Neural cell (in vitro differentiated cells): ENCODE data around the gene LDB3. TPM values are rescaled to one million over a fixed set of nuclear protein-coding genes. Genes with fewer than 3 reads are reported as not detected.

ENCODE experiments used
- H2AFZ ChIP-seq: fragments of 200-600, 300-800 bp; sonication (generic), shearing (Covaris generic); 2 replicates; pipeline ENCODE4 v1.6.0; 2014; ENCODE audit warnings: low read depth, mild to moderate bottlenecking, antibody characterized with exemption, low read length, moderate library complexity
- H3F3A ChIP-seq: fragments of 200-600 bp; shearing (Covaris generic); 2 replicates; pipeline ENCODE4 v1.6.1; 2016; ENCODE audit warnings: mild to moderate bottlenecking, moderate library complexity, mixed read lengths, antibody characterized with exemption, low read length; ENCODE audit not compliant: insufficient read depth, poor library complexity, severe bottlenecking
- H3K27ac ChIP-seq: fragments of 200-600, 300-800 bp; sonication (generic), shearing (Covaris generic); 2 replicates; pipeline ENCODE4 v1.5.1; 2014; ENCODE audit warnings: mild to moderate bottlenecking, low read length, moderate library complexity
- H3K27me3 ChIP-seq: fragments of 300-800, 200-600 bp; sonication (generic), shearing (Covaris generic); 2 replicates; pipeline ENCODE4 v1.6.0; 2014; ENCODE audit warnings: mild to moderate bottlenecking, low read depth, low read length, moderate library complexity; ENCODE audit not compliant: insufficient read depth
- H3K36me3 ChIP-seq: fragments of 300-800, 200-600 bp; sonication (generic), shearing (Covaris generic); 2 replicates; pipeline ENCODE4 v1.5.1; 2014; ENCODE audit warnings: mild to moderate bottlenecking, antibody characterized with exemption, low read length, moderate library complexity; ENCODE audit not compliant: insufficient read depth
- H3K4me2 ChIP-seq: fragments of 300-800, 200-600 bp; sonication (generic), shearing (Covaris generic); 2 replicates; pipeline ENCODE4 v1.6.0; 2014; ENCODE audit warnings: mild to moderate bottlenecking, low read length
- H3K4me3 ChIP-seq: fragments of 300-800, 200-600 bp; sonication (generic), shearing (Covaris generic); 2 replicates; pipeline ENCODE4 v1.5.1; 2014; ENCODE audit warnings: mild to moderate bottlenecking, low read length, moderate library complexity
- H3K79me2 ChIP-seq: fragments of 200-600 bp; shearing (Covaris generic); replicated peaks from 2 replicates; pipeline ENCODE4 v1.6.0; 2014; ENCODE audit warnings: mild to moderate bottlenecking, low read length, moderate library complexity; ENCODE audit not compliant: insufficient read depth
- H3K9ac ChIP-seq: fragments of 300-800, 200-600 bp; sonication (generic), shearing (Covaris generic); 2 replicates; pipeline ENCODE4 v1.6.1; 2016; ENCODE audit warnings: mild to moderate bottlenecking, low read length, mixed read lengths
- H3K9me2 ChIP-seq: fragments of 200-600 bp; shearing (Covaris generic); 2 replicates; pipeline ENCODE4 v1.6.1; 2016; ENCODE audit warnings: mild to moderate bottlenecking, low read length, mixed read lengths; ENCODE audit not compliant: insufficient read depth
- H3K9me3 ChIP-seq: fragments of 200-600, 300-800 bp; sonication (generic), shearing (Covaris generic); 2 replicates; pipeline ENCODE4 v1.6.1; 2016; ENCODE audit warnings: mild to moderate bottlenecking, mixed run types, low read length, moderate library complexity, mixed read lengths
- H4K20me1 ChIP-seq: fragments of 200-600 bp; shearing (Covaris generic); 2 replicates; pipeline ENCODE4 v1.6.1; 2016; ENCODE audit warnings: mild to moderate bottlenecking, mixed run types; ENCODE audit not compliant: insufficient read depth
- EP300 ChIP-seq: fragments of 450-650 bp; conservative IDR thresholded peaks from 2 replicates; pipeline ENCODE4 v1.6.1; 2014; ENCODE audit warnings: antibody characterized with exemption, mild to moderate bottlenecking, moderate library complexity; ENCODE audit not compliant: poor library complexity, severe bottlenecking
- EZH2 ChIP-seq: fragments of 200-600, 300-800 bp; shearing (Covaris generic), sonication (generic); IDR thresholded peaks from 2 replicates; pipeline ENCODE4 v1.6.1; 2014; ENCODE audit warnings: antibody characterized with exemption, low read length, borderline replicate concordance, mild to moderate bottlenecking; ENCODE audit not compliant: insufficient read depth, poor library complexity, severe bottlenecking
- MXI1 ChIP-seq: fragments of 450-650 bp; conservative IDR thresholded peaks from 2 replicates; pipeline ENCODE4 v1.6.1; 2014; ENCODE audit warnings: antibody characterized with exemption, mild to moderate bottlenecking; ENCODE audit not compliant: poor library complexity, severe bottlenecking
- POLR2AphosphoS5 ChIP-seq: IDR thresholded peaks from 2 replicates; pipeline ENCODE4 v1.6.1; 2012
- RAD21 ChIP-seq: fragments of 450-650 bp; conservative IDR thresholded peaks from 2 replicates; pipeline ENCODE4 v1.6.1; 2014; ENCODE audit warnings: antibody characterized with exemption, mild to moderate bottlenecking, moderate library complexity
- SMC3 ChIP-seq: fragments of 450-650 bp; conservative IDR thresholded peaks from 2 replicates; pipeline ENCODE4 v1.6.1; 2014; ENCODE audit warnings: antibody characterized with exemption, mild to moderate bottlenecking, moderate library complexity; ENCODE audit not compliant: poor library complexity
- TAF1 ChIP-seq: IDR thresholded peaks from 2 replicates; pipeline ENCODE4 v1.6.1; 2012; ENCODE audit warnings: low read depth
- polyA plus RNA-seq: library from polyadenylated mRNA; depleted of rRNA; stranded (reverse); fragments of >200 nt; gene quantifications from 2 replicates; pipeline ENCODE4 v1.2.3, GENCODE V29; 2014
- TF ChIP-seq, protein P1 (sequence below): IDR thresholded peaks from 2 replicates; pipeline ENCODE4 v1.6.1; 2012; ENCODE audit warnings: borderline replicate concordance
- TF ChIP-seq, protein P2 (sequence below): fragments of 450-650 bp; IDR thresholded peaks from 2 replicates; pipeline ENCODE4 v1.5.1; 2014; ENCODE audit warnings: antibody characterized with exemption, mild to moderate bottlenecking, moderate library complexity; ENCODE audit not compliant: poor library complexity, severe bottlenecking

The LDB3 gene
- polyA plus RNA-seq, 1 donor from 2014 or later = 0.12 TPM

DNA sequence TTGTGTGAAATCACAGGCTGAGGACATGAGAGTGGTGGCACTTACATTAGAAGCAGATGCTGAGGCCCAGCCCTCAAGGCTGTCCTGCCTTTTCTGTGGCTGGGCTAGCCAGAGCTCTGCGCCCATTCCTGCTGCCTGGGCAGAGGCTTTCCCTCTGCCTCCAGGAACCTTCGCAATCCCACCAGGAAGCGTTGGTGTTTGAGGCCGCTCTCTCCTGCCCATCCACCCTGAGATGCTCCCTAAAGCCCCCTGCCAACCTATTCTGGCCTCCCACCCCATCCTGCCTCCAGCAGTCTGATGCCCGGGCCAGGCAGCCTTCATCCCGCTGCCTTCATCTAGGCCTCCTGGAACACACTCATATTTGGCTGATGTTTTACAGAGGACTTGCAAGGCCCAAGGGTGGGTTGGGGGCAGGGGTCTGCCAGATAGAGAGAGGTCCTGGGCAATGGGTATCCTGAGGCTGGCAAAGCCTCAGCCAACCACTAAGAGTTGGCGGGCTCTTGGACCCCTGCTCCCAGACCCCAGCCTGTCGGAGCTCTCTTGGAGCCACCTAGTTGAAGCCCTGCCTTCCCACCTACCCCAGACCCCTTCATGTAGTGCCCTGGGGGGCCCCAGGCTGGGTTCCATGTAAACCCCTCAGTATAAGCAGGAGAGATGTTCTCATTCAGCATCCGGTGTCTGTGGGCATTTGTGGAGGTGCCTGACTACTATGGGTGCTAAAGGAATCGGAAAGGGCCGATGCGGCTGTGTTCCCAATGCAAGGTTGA is 32.7 kb downstream of the LDB3 start:
- Histone ChIP-seq H3K27ac (no peak overlapping the region), H3F3A (no peaks in the 10 kb centered on the region), H3K27me3 (no peaks in the 10 kb centered on the region), H3K36me3 (no peaks in the 10 kb centered on the region), H3K9me3 (no peaks in the 10 kb centered on the region), H3K4me3 (no peak overlapping the region), H3K4me2 (no peak overlapping the region), H3K79me2 (no peaks in the 10 kb centered on the region), H2AFZ (no peak overlapping the region), H3K9ac (no peak overlapping the region), H3K9me2 (no peaks in the 10 kb centered on the region), H4K20me1 (no peaks in the 10 kb centered on the region)
- TF ChIP-seq, protein P1, sequence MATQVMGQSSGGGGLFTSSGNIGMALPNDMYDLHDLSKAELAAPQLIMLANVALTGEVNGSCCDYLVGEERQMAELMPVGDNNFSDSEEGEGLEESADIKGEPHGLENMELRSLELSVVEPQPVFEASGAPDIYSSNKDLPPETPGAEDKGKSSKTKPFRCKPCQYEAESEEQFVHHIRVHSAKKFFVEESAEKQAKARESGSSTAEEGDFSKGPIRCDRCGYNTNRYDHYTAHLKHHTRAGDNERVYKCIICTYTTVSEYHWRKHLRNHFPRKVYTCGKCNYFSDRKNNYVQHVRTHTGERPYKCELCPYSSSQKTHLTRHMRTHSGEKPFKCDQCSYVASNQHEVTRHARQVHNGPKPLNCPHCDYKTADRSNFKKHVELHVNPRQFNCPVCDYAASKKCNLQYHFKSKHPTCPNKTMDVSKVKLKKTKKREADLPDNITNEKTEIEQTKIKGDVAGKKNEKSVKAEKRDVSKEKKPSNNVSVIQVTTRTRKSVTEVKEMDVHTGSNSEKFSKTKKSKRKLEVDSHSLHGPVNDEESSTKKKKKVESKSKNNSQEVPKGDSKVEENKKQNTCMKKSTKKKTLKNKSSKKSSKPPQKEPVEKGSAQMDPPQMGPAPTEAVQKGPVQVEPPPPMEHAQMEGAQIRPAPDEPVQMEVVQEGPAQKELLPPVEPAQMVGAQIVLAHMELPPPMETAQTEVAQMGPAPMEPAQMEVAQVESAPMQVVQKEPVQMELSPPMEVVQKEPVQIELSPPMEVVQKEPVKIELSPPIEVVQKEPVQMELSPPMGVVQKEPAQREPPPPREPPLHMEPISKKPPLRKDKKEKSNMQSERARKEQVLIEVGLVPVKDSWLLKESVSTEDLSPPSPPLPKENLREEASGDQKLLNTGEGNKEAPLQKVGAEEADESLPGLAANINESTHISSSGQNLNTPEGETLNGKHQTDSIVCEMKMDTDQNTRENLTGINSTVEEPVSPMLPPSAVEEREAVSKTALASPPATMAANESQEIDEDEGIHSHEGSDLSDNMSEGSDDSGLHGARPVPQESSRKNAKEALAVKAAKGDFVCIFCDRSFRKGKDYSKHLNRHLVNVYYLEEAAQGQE = no peak
- TF ChIP-seq, protein P2, sequence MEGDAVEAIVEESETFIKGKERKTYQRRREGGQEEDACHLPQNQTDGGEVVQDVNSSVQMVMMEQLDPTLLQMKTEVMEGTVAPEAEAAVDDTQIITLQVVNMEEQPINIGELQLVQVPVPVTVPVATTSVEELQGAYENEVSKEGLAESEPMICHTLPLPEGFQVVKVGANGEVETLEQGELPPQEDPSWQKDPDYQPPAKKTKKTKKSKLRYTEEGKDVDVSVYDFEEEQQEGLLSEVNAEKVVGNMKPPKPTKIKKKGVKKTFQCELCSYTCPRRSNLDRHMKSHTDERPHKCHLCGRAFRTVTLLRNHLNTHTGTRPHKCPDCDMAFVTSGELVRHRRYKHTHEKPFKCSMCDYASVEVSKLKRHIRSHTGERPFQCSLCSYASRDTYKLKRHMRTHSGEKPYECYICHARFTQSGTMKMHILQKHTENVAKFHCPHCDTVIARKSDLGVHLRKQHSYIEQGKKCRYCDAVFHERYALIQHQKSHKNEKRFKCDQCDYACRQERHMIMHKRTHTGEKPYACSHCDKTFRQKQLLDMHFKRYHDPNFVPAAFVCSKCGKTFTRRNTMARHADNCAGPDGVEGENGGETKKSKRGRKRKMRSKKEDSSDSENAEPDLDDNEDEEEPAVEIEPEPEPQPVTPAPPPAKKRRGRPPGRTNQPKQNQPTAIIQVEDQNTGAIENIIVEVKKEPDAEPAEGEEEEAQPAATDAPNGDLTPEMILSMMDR = no peak
- TF ChIP-seq SMC3 = no peak
- no peak for TF ChIP-seq EZH2
- no peak for TF ChIP-seq RAD21
- no peak for TF ChIP-seq POLR2AphosphoS5
- TF ChIP-seq TAF1 = no peak
- no peak for TF ChIP-seq EP300
- TF ChIP-seq MXI1 = no peak

DNA sequence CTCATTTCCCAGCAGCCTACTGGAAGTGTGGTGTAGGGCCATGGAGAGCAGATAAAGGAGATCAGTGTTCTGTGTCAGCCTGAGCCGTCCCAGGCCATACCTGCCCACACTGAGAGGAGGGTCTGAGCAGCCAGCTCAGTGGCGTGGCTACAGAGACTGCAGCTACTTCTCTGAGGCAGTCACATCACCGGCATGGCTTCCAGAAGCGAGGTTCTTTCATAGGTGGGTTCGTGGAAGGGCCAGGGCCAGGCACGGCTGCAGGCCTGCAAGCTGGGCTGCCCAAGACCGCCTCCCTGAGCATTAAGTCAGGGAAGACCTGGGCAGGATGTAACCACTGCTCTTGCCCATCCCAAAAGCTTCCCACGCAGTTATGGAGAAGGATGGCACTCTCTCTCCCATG is 34.9 kb downstream of the LDB3 start:
- Histone ChIP-seq H3K79me2 (no peaks in the 10 kb centered on the region), H3K4me2 (no peak overlapping the region), H2AFZ (no peak overlapping the region), H3K9me2 (no peaks in the 10 kb centered on the region), H3K9ac (no peak overlapping the region), H4K20me1 (no peaks in the 10 kb centered on the region), H3K36me3 (no peaks in the 10 kb centered on the region), H3K9me3 (no peaks in the 10 kb centered on the region), H3K27ac (no peak overlapping the region), H3F3A (no peaks in the 10 kb centered on the region), H3K27me3 (no peaks in the 10 kb centered on the region), H3K4me3 (no peak overlapping the region)
- no peak for TF ChIP-seq EP300
- TF ChIP-seq SMC3 = no peak
- TF ChIP-seq, protein P1 = no peak
